HepG2 (cell line): ENCODE data around the gene MEIS1.

Experiments used
- CC2D1A ChIP-seq: sonication (generic); formaldehyde crosslinking; IDR thresholded peaks from 2 replicates; pipeline ENCODE4 v1.8.1; 2023; ENCODE audit warnings: mild to moderate bottlenecking, missing genetic modification reagents
- CTCF ChIP-seq: sonication (generic); formaldehyde crosslinking; IDR thresholded peaks from 2 replicates; pipeline ENCODE4 v1.5.0; 2020; ENCODE audit warnings: mild to moderate bottlenecking, missing genetic modification reagents, moderate library complexity
- FOSL2 ChIP-seq: sonication (generic); formaldehyde crosslinking; IDR thresholded peaks from 2 replicates; pipeline ENCODE4 v1.4.0; 2020; ENCODE audit warnings: missing genetic modification reagents
- KAT8 ChIP-seq: IDR thresholded peaks from 2 replicates; pipeline ENCODE4 v1.6.1; 2016; ENCODE audit warnings: missing genetic modification reagents, missing compliant biosample characterization
- KMT2B ChIP-seq: IDR thresholded peaks from 2 replicates; pipeline ENCODE4 v1.6.1; 2016; ENCODE audit warnings: missing genetic modification reagents, missing compliant biosample characterization
- LRRFIP1 ChIP-seq: sonication (generic); formaldehyde crosslinking; conservative IDR thresholded peaks from 2 replicates; pipeline ENCODE4 v1.4.0; 2020; ENCODE audit warnings: missing genetic modification reagents
- MTA1 ChIP-seq: sonication (generic); formaldehyde crosslinking; IDR thresholded peaks from 2 replicates; pipeline ENCODE4 v1.4.0; 2020; ENCODE audit warnings: missing genetic modification reagents, mild to moderate bottlenecking, borderline replicate concordance
- POLR2AphosphoS5 ChIP-seq: IDR thresholded peaks from 2 replicates; pipeline ENCODE4 v1.6.1; 2012; ENCODE audit warnings: low read depth, low read length
- POLR2G ChIP-seq: fragments of 200-400 bp; formaldehyde crosslinking; IDR thresholded peaks from 2 replicates; pipeline ENCODE4 v1.6.1; 2018; ENCODE audit warnings: mild to moderate bottlenecking, low read depth, low read length, moderate library complexity
- RAD21 ChIP-seq: fragments of 450-650 bp; formaldehyde crosslinking; IDR thresholded peaks from 2 replicates; pipeline ENCODE4 v1.5.0; 2020; ENCODE audit warnings: mild to moderate bottlenecking
- SOX13 ChIP-seq, 3 experiments: fragments of 450-650 bp in 1 of 3; sonication (generic) in 1 of 3; formaldehyde crosslinking in 1 of 3; IDR thresholded peaks in 2 of 3; conservative IDR thresholded peaks in 1 of 3; 2 replicates each; pipeline versions ENCODE4 v1.5.0 to v1.6.1; 2016 to 2020; ENCODE audit warnings: antibody characterized with exemption in 1 of 3, mild to moderate bottlenecking in 1 of 3, missing compliant biosample characterization in 1 of 3, missing genetic modification reagents in 1 of 3, moderate library complexity in 1 of 3
- STAG1 ChIP-seq: sonication (generic); formaldehyde crosslinking; IDR thresholded peaks from 2 replicates; pipeline ENCODE4 v1.4.0; 2020; ENCODE audit warnings: missing genetic modification reagents
- TBP ChIP-seq: sonication (generic); formaldehyde crosslinking; IDR thresholded peaks from 2 replicates; pipeline ENCODE4 v1.5.0; 2020; ENCODE audit warnings: missing genetic modification reagents
- ZBTB44 ChIP-seq: sonication (generic); formaldehyde crosslinking; IDR thresholded peaks from 2 replicates; pipeline ENCODE4 v1.4.0; 2020; ENCODE audit warnings: missing genetic modification reagents

GRCh38 chr2:66607152-66607551 lies 172.2 kb downstream of the MEIS1 start:
- TF ChIP-seq RAD21 (no peak), KMT2B (CRISPR knock-in tag) (no peak), CTCF (CRISPR knock-in tag) (no peak), MTA1 (CRISPR knock-in tag) (no peak), LRRFIP1 (CRISPR knock-in tag) (no peak), STAG1 (no peak), POLR2G (no peak), SOX13 (IDR thresholded peaks at IDR 0.05) (no peak), SOX13 (CRISPR knock-in tag; conservative IDR thresholded peaks at IDR 0.05 in 1 of 2, IDR thresholded peaks at IDR 0.05 in 1 of 2) (no peak), CC2D1A (CRISPR knock-in tag) (no peak), KAT8 (CRISPR knock-in tag) (no peak), ZBTB44 (CRISPR knock-in tag) (no peak), FOSL2 (no peak), TBP (CRISPR knock-in tag) (no peak), POLR2AphosphoS5 (no peak)
